Right renal cortex interstitium (tissue), 3 donors: ENCODE data around the gene SERPINA4. TPM values are rescaled to one million over a fixed set of nuclear protein-coding genes. Genes with fewer than 3 reads are reported as not detected.
"Not testable (repeated sequence)": the region's sequence is repeated elsewhere in the genome, so short reads cannot be mapped to it uniquely, and the experiment has no call there.

ENCODE experiments used
- DNase-seq, 3 donors: peaks; one replicate each; pipeline ENCODE4 v3.0.0-alpha.2; 2013; ENCODE audit warnings: low read depth in 3 of 3, low spot score in 2 of 3
- polyA plus RNA-seq, 3 donors: library from polyadenylated mRNA; unstranded; fragments of 120-200 nt; gene quantifications; one replicate each; pipeline ENCODE4 v1.2.1, GENCODE V29; 2013; ENCODE audit not compliant: insufficient read length in 3 of 3

Gene SERPINA4
- polyA plus RNA-seq, 3 donors, result 1.00 to 1.6 (median 1.5) TPM

GRCh38 chr14:94584591-94585280 is 23.5 kb downstream of the SERPINA4 start:
- DNase-seq, result no peak

DNA sequence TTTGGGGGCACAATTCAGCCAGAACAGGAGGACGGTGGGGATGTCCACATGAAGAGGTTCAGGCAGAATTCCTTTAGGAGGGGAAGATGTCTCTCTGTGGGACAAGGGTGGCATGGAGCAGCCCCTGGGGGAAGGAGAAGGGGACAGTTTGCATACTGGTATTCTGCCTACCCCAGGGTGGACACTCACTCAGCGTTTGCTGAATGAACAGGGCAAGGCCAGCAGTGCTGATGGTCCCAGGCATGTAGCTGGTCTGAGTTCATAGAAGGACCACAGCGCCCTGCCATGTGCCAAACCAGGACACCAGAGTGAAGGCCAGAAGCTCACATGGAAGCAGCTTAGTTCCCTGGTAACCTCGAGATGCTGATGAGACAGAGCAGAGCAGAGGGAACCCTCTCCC is 25.4 kb downstream of the SERPINA4 start:
- DNase-seq, result no peak

GRCh38 chr14:94588311-94588710 is 27.1 kb downstream of the SERPINA4 start:
- no peak for DNase-seq

GRCh38 chr14:94591073-94591472 is 29.8 kb downstream of the SERPINA4 start:
- DNase-seq, result no peak

DNA sequence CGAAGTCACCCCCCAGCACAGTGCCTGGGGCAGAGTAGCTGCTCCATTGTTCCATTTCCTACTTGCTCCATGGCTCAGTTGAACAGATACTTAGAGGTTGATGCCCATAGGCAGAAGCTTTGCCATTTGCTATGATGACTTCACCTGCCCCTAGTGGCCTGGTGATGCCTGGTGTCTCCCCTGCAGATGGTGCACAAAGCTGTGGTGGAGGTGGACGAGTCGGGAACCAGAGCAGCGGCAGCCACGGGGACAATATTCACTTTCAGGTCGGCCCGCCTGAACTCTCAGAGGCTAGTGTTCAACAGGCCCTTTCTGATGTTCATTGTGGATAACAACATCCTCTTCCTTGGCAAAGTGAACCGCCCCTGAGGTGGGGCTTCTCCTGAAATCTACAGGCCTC is 30.6 kb downstream of the SERPINA4 start:
- DNase-seq, result no peak

GRCh38 chr14:94592457-94592856 is 31.2 kb downstream of the SERPINA4 start:
- DNase-seq, result no peak

- DNase-seq, result no peak
Observed at GRCh38 chr14:94593376-94593748, 32.1 kb downstream of the SERPINA4 start.

GRCh38 chr14:94593749-94594431 is 32.6 kb downstream of the SERPINA4 start:
- no peak for DNase-seq

DNA sequence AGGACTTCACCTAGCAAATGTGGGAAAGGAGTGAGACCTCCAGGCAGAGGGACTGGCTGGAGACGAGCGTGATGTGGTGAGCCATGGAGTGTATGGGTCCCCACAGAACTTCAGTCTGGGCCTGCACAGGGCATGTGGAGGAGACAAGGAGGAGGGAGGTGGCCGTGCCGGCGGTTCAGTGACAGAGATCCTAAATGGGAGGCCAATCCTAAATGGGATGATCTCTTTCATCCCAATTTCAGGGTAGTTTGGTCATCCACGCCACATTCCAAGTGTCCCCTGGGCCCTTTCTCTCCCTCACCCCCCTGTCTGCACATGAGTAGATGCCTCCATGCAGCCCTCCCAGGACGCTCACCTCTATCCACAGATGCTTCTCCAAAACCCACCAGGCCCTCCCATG is 33.2 kb downstream of the SERPINA4 start:
- no peak for DNase-seq

- DNase-seq, result no peak
Observed at GRCh38 chr14:94595912-94596311, 34.7 kb downstream of the SERPINA4 start.

- DNase-seq, result no peak
Observed at GRCh38 chr14:94596361-94596760, 35.1 kb downstream of the SERPINA4 start.

DNA sequence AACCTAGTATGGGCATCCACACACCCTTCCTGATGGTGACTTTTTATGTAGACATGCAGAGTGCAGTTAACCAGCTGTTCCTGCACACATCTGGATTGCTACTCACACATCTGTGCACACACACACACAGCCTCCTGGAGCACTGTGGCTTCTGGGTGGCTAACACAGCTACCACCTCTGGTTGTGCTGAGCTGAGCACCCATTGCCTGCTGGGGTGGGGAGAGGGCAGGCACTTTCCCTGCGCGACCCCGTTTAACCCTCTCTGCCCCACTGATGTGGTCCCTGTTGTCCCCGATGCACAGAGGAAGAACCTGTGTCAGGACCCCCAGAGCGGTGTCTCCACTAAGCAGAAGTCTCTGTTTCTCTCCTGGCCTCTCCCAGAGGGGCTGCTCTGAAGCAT is 36.5 kb downstream of the SERPINA4 start:
- no peak for DNase-seq

GRCh38 chr14:94598506-94598815 is 37.2 kb downstream of the SERPINA4 start:
- no peak for DNase-seq

DNA sequence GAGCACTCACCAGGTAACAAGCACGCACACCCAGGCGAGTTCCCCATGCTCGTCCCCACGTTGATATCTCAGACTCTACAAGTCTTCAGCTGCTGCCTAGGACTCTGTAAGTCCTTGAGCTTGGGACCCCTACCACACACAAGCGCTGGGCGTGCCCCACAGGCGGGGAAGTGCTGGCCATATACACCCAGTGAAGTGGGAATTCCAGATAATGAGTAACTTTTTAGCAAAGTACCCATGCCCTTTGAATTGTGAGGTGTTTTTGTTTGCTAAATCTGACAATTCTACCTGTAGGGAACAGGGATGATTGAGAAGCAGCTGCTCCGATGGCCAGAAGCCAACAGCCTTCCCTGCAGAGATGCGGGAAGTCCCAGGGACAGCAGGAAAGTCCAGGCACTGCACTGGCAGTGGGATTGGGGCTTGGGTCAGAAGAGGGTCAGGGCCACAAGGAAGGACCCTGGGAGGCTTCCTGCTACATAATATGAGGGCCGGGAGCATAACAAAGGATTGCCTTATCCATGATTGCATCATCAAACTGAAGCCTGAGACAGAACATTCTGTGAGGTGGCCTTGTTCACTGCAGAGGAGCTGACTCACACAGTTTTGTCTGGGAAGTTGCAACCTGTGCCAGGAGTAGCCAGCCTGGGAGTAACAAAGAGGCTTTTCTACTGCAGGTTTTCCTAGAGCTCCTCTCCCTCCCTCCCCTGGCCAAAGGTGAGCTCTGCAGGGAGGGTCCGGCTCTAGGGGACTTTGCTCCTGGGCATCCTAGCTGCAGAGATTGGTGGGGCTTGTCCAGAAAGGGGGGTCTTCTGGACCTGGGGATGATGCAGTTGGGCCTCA is 37.8 kb downstream of the SERPINA4 start:
- no peak for DNase-seq

DNA sequence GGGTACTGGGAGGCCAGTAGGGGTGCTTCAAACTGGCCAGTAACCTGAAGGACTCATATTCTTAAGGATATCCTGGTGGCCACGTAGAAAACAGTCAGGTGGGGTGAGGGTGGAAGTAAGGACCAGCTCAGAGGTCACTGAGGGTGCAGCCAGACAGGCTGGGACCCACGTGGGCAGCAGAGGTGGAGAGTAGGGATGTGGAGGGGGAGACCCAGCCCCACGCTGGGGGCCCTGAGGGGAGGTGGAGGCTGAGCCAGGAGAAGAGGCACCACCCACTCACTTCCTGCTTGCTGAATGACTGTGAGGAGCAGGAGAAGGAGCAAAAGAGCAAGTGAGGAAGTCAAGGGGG is 38.4 kb downstream of the SERPINA4 start:
- no peak for DNase-seq

- DNase-seq, result no peak
Observed at GRCh38 chr14:94600148-94600545, 38.9 kb downstream of the SERPINA4 start.

- DNase-seq, result no peak
Observed at GRCh38 chr14:94601884-94602391, 40.7 kb downstream of the SERPINA4 start.

- no peak for DNase-seq
Observed at GRCh38 chr14:94602722-94603121, 41.5 kb downstream of the SERPINA4 start.

- no peak for DNase-seq
Observed at GRCh38 chr14:94605361-94605760, 44.1 kb downstream of the SERPINA4 start.

GRCh38 chr14:94608966-94609365 is 47.7 kb downstream of the SERPINA4 start:
- not testable (repeated sequence) for DNase-seq

GRCh38 chr14:94611179-94611578 is 49.9 kb downstream of the SERPINA4 start:
- DNase-seq, result no peak

DNA sequence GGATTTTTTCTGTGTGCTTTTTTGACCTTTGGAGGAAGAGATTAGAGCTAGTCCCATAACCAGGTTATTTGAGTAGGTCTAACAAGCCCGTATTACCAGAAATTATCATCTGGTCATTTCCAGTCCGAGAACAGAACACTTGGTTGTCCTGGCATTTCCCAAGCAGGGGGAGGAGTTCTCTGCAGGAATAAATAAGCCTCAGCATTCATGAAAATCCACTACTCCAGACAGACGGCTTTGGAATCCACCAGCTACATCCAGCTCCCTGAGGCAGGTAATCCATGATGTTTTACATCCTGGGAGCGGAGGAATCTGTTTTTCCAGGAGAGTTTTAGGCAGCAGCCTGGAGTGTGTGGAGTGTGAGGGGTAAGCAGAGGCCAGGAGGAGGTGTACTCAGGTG is 50.9 kb downstream of the SERPINA4 start, which contains the start of gene SERPINA3:
Gene SERPINA3 (plus strand): TSS at position 218 of the 400 bp plus-strand sequence. CDS start 2,051 bp downstream, outside the sequence.
- DNase-seq, result no peak
